IMR-90 (cell line): ENCODE measurements around the gene BCL2. TPM values are rescaled to one million over a fixed set of nuclear protein-coding genes. Genes with fewer than 3 reads are reported as not detected.

Experiments
- ATAC-seq: fragments of 200-7000 bp; cut with Tn5 transposase; 2 replicates; pipeline ENCODE4 v1.9.1; 2020; ENCODE audit warnings: low read depth, mild to moderate bottlenecking, moderate library complexity
- BruUV-seq: library from RNA; stranded (reverse); fragments of 400-500 nt; replicated peaks from 2 replicates; lab custom pipeline; 2021; lab: Mats Ljungman, UMichigan
- CTCF ChIA-PET: fragments of 300-600 bp; formaldehyde crosslinking; extraction: SDS; loops from one replicate; lab custom pipeline; 2021; ENCODE audit warnings: antibody characterized with exemption; lab: Yijun Ruan, JAX
- POLR2A ChIA-PET: fragments of 300-600 bp; sonication (Branson Sonifier 250); formaldehyde crosslinking; loops from one replicate; lab custom pipeline; 2022; ENCODE audit warnings: antibody characterized with exemption; ENCODE audit not compliant: unreplicated experiment; lab: Charles Lee
- DNase-seq: peaks from one replicate; pipeline ENCODE4 v3.0.0; 2013
- H2AFZ ChIP-seq: replicated peaks from 2 replicates; pipeline ENCODE3; 2013; ENCODE audit warnings: low read length, mild to moderate bottlenecking; ENCODE audit not compliant: poor library complexity
- H2AK5ac ChIP-seq: 2 replicates; pipeline ENCODE4 v1.6.1; 2013; ENCODE audit warnings: low read depth, low read length, inconsistent platforms
- H2AK9ac ChIP-seq: replicated peaks from 2 replicates; pipeline ENCODE3; 2013; ENCODE audit warnings: mild to moderate bottlenecking, low read depth, low read length, moderate library complexity; ENCODE audit not compliant: poor library complexity
- H2BK120ac ChIP-seq: 2 replicates; pipeline ENCODE4 v1.6.1; 2013; ENCODE audit warnings: low read depth, low read length, inconsistent platforms
- H2BK15ac ChIP-seq: 3 replicates; pipeline ENCODE4 v1.6.1; 2013; ENCODE audit warnings: low read depth, low read length, inconsistent platforms
- H2BK20ac ChIP-seq: 2 replicates; pipeline ENCODE4 v1.6.1; 2013; ENCODE audit warnings: low read depth, mild to moderate bottlenecking, inconsistent platforms, low read length, moderate library complexity
- H2BK5ac ChIP-seq: 2 replicates; pipeline ENCODE4 v1.6.1; 2013; ENCODE audit warnings: mild to moderate bottlenecking, low read depth, low read length, inconsistent platforms; ENCODE audit not compliant: poor library complexity, severe bottlenecking
- H3K14ac ChIP-seq: replicated peaks from 2 replicates; pipeline ENCODE4 v1.6.1; 2013; ENCODE audit warnings: low read depth, low read length, inconsistent platforms
- H3K18ac ChIP-seq: 2 replicates; pipeline ENCODE4 v1.6.1; 2013; ENCODE audit warnings: low read depth, low read length, control low read depth
- H3K23ac ChIP-seq: 2 replicates; pipeline ENCODE4 v1.6.1; 2013; ENCODE audit warnings: low read depth, low read length, inconsistent platforms
- H3K27ac ChIP-seq: 2 replicates; pipeline ENCODE4 v1.5.1; 2013; ENCODE audit warnings: mild to moderate bottlenecking, control low read depth, low read length; ENCODE audit not compliant: insufficient read depth
- H3K27me3 ChIP-seq: 2 replicates; pipeline ENCODE4 v1.6.1; 2013; ENCODE audit warnings: low read length; ENCODE audit not compliant: control insufficient read depth, insufficient read depth
- H3K36me3 ChIP-seq: 2 replicates; pipeline ENCODE4 v1.6.1; 2013; ENCODE audit warnings: low read length, mixed read lengths; ENCODE audit not compliant: control insufficient read depth, insufficient read depth
- H3K4ac ChIP-seq: 2 replicates; pipeline ENCODE4 v1.6.1; 2013; ENCODE audit warnings: low read depth, low read length, inconsistent platforms
- H3K4me1 ChIP-seq: 2 replicates; pipeline ENCODE4 v1.6.1; 2013; ENCODE audit warnings: low read length, mixed read lengths; ENCODE audit not compliant: control insufficient read depth, insufficient read depth
- H3K4me2 ChIP-seq: 2 replicates; pipeline ENCODE4 v1.6.1; 2013; ENCODE audit warnings: low read depth, mild to moderate bottlenecking, control low read depth, low read length, moderate library complexity
- H3K4me3 ChIP-seq: 2 replicates; pipeline ENCODE4 v1.5.1; 2013; ENCODE audit warnings: low read depth, mild to moderate bottlenecking, control low read depth, low read length, moderate library complexity; ENCODE audit not compliant: insufficient read depth
- H3K56ac ChIP-seq: 2 replicates; pipeline ENCODE4 v1.6.1; 2013; ENCODE audit warnings: low read length, inconsistent platforms; ENCODE audit not compliant: insufficient read depth; ENCODE audit errors: extremely low read depth
- H3K79me1 ChIP-seq, 2 experiments: 2 replicates each; pipeline ENCODE4 v1.6.1; 2013; ENCODE audit warnings: low read length in 2 of 2, inconsistent platforms in 1 of 2, low read depth in 1 of 2
- H3K9ac ChIP-seq: 2 replicates; pipeline ENCODE4 v1.6.1; 2013; ENCODE audit warnings: low read depth, low read length, control low read depth
- H3K9me1 ChIP-seq: 2 replicates; pipeline ENCODE4 v1.6.1; 2013; ENCODE audit warnings: low read length, inconsistent platforms; ENCODE audit not compliant: insufficient read depth
- H3K9me3 ChIP-seq: 2 replicates; pipeline ENCODE4 v1.6.1; 2013; ENCODE audit warnings: low read length; ENCODE audit not compliant: control insufficient read depth, insufficient read depth
- H4K20me1 ChIP-seq: 2 replicates; pipeline ENCODE4 v1.6.1; 2013; ENCODE audit warnings: low read length, inconsistent platforms; ENCODE audit not compliant: insufficient read depth
- H4K5ac ChIP-seq: 2 replicates; pipeline ENCODE4 v1.6.1; 2013; ENCODE audit warnings: mild to moderate bottlenecking, low read depth, low read length, control low read depth
- H4K8ac ChIP-seq, 2 experiments: 2 replicates each; pipeline ENCODE4 v1.6.1; 2013; ENCODE audit warnings: low read depth in 2 of 2, low read length in 2 of 2, control low read depth in 1 of 2, inconsistent platforms in 1 of 2
- H4K91ac ChIP-seq: 2 replicates; pipeline ENCODE4 v1.6.1; 2013; ENCODE audit warnings: low read depth, low read length, inconsistent platforms; ENCODE audit not compliant: insufficient read depth
- BHLHE40 ChIP-seq: fragments of 150-350 bp; IDR thresholded peaks from 2 replicates; pipeline ENCODE4 v1.6.1; 2016; ENCODE audit warnings: mild to moderate bottlenecking, low read depth, low read length
- CEBPB ChIP-seq: IDR thresholded peaks from 2 replicates; pipeline ENCODE4 v1.6.1; 2012; ENCODE audit warnings: low read depth, low read length, improper control_type of control experiment
- MAFK ChIP-seq: IDR thresholded peaks from 2 replicates; pipeline ENCODE4 v1.6.1; 2012; ENCODE audit warnings: low read depth, low read length, improper control_type of control experiment
- MAZ ChIP-seq: IDR thresholded peaks from 2 replicates; pipeline ENCODE4 v1.6.1; 2012; ENCODE audit warnings: low read depth, mild to moderate bottlenecking, low read length, improper control_type of control experiment, moderate library complexity, borderline replicate concordance
- SMC3 ChIP-seq: fragments of 150-350 bp; IDR thresholded peaks from 2 replicates; pipeline ENCODE4 v1.6.1; 2016; ENCODE audit warnings: low read depth, mild to moderate bottlenecking, antibody characterized with exemption, low read length, moderate library complexity
- WGBS, 2 experiments: methylation state at CpG; one replicate each; pipeline versions ENCODE4 v1.1.5 to v1.1.7; 2013; ENCODE audit warnings: missing lambda C conversion rate in 2 of 2; ENCODE audit not compliant: insufficient read length in 1 of 2; ENCODE audit errors: extremely low coverage in 2 of 2; 5-methylcytosine and 5-hydroxymethylcytosine counted together
- dilution Hi-C: fragments of 300-500 bp; cut with HindIII; formaldehyde crosslinking; loops from one replicate; pipeline ENCODE4 v1.14.3; 2018; ENCODE audit warnings: low sequenced_read_pairs; ENCODE audit not compliant: unreplicated experiment
- in situ Hi-C: fragments of 300-500 bp; cut with MboI; formaldehyde crosslinking; loops from 3 replicates; pipeline ENCODE4 v1.14.3; 2019; ENCODE audit warnings: low sequenced_read_pairs, inconsistent platforms, mixed read lengths
- intact Hi-C: fragments of 100-400 bp; cut with micrococcal nuclease; formaldehyde crosslinking; loops from 2 replicates; pipeline ENCODE4 v1.10.0; 2022
- polyA plus RNA-seq, 3 experiments: library from polyadenylated mRNA; depleted of rRNA; stranded (reverse); fragments of >200 nt; gene quantifications; 2 replicates each; pipeline ENCODE4 v1.2.3, GENCODE V29; 2012; ENCODE audit warnings: low replicate concordance in 1 of 3
- total RNA-seq: library from RNA; depleted of rRNA; stranded (reverse); fragments of >200 nt; gene quantifications from 2 replicates; pipeline ENCODE4 v1.2.3, GENCODE V29; 2012

Gene BCL2
- total and polyA plus RNA-seq, 2 of the 4 experiments (the other 2 are of a cell fraction), result 0.24 to 0.54 TPM

DNA sequence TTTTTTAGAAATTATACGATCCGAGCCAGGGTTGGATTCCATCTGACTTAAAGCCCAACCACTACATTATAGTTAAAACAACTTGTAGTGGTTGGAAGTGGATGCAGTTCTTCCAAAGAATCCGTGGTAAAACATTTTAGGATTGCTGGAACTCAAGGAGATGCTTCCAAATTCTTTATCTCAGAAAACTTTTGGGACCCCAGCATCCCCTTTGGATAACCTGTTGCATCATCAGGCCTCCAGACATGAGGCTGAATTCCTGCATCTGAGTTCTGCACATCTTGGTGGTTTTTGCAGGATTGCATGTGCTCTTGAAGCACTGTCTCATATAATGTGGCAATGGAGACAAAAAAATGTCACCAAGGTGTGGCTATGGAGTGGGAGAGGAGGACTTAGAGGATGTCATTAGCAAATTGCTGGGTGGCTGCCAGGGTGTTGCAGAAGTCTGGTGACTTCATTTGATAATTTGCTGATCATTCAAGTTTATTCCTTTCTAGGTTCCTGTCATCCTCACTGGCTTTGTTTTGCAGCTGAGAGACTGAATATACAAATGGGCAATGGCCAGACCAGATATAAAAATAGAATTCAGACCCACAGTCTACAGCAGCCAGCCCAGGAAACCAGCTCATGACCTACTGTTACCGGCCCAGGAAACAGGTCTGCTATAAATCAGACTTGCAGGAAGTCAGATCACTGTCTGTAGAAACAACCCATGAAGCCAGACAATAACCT lies 207.7 kb downstream of the BCL2 start:
- Histone ChIP-seq H3K9me3 (no peaks in the 10 kb centered on the region), H4K8ac (no peak overlapping the region), H3K23ac (no peak overlapping the region), H2AK9ac (no peak overlapping the region), H3K4me2 (no peak overlapping the region), H2BK20ac (no peak overlapping the region), H2BK5ac (no peak overlapping the region), H3K14ac (no peak overlapping the region), H4K20me1 (no peaks in the 10 kb centered on the region), H3K79me1 (no peaks in the 10 kb centered on the region), H3K56ac (no peak overlapping the region), H3K4me1 (no peaks in the 10 kb centered on the region), H3K9ac (no peak overlapping the region), H2BK120ac (no peak overlapping the region), H3K4me3 (no peak overlapping the region), H3K9me1 (no peaks in the 10 kb centered on the region), H4K5ac (no peak overlapping the region), H3K27me3 (peaks cover 19% of the 10 kb centered on the region), H3K27ac (no peak overlapping the region), H3K4ac (no peak overlapping the region), H2BK15ac (no peak overlapping the region), H2AFZ (no peak overlapping the region), H3K18ac (no peak overlapping the region), H3K36me3 (no peaks in the 10 kb centered on the region), H2AK5ac (no peak overlapping the region), H4K91ac (no peak overlapping the region)
- no peak for TF ChIP-seq MAFK
- TF ChIP-seq CEBPB, result 0 out of 2 replicates have a peak, but pooled peaks have one; percentile 22
- TF ChIP-seq BHLHE40, result no peak
- TF ChIP-seq MAZ, result no peak
- no peak for TF ChIP-seq SMC3
- BruUV-seq, result no TSS peak
- in situ Hi-C loops (no loop called here), intact Hi-C loops (no loop called here), dilution Hi-C loops (no loop called here)
- ChIA-PET POLR2A (no interaction called here), CTCF (no interaction called here)
- no CpG with 5 or more reads among the region's 4 CpGs for WGBS, 2 experiments
- no peak for ATAC-seq
- DNase-seq, result no peak
